ENCODE measurements around the gene SUFU. TPM values are rescaled to one million over a fixed set of nuclear protein-coding genes. Genes with fewer than 3 reads are reported as not detected.
A peak's percentile ranks its signal among the peaks of the same experiment; 100 is the strongest.

The SUFU gene
- total RNA-seq, 1 experiment from 2014 or later = 13.1 TPM

GRCh38 chr10:102673819-102674511, 170.2 kb downstream of the SUFU start (continued):
- TF ChIP-seq E2F1 (CRISPR knock-in tag; IDR thresholded peaks at IDR 0.05) = no peak

- no peak for DNase-seq (ENCODE audit: low spot score)
- no peaks in the 10 kb centered on the region for H3K9me3 Mint-ChIP-seq
- ChIA-PET POLR2A (interaction anchor here (0.7 to 1.7 kb wide), 4 partner anchors 19 to 369 kb away, joined by 3 to 6 read pairs (median 4); partner anchors contain the start of gene TRIM8), CTCF (interaction anchor here (1.0 to 7.2 kb wide), 15 partner anchors 7 to 171 kb away, joined by 3 to 101 read pairs (median 5); partner anchors contain the start of genes ACTR1A, ARL3, SFXN2 and SUFU)
- H3K27ac Mint-ChIP-seq = peak overlapping the region; percentile 67
- peaks cover 85% of the 10 kb centered on the region for H3K4me1 Mint-ChIP-seq
- no peak for ATAC-seq
- no peak overlapping the region for H3K4me3 Mint-ChIP-seq
- no peaks in the 10 kb centered on the region for H3K27me3 Mint-ChIP-seq (ENCODE audit: low read depth)
- H3K36me3 Mint-ChIP-seq = no peaks in the 10 kb centered on the region
- TF ChIP-seq IRF1 (CRISPR knock-in tag; IDR thresholded peaks at IDR 0.05) (no peak), NFATC4 (CRISPR knock-in tag; IDR thresholded peaks at IDR 0.05) (no peak), ZNF512 (CRISPR knock-in tag; IDR thresholded peaks at IDR 0.05; ENCODE audit: borderline replicate concordance) (no peak), TEAD4 (CRISPR knock-in tag; IDR thresholded peaks at IDR 0.05) (no peak), E2F1 (CRISPR knock-in tag; IDR thresholded peaks at IDR 0.05) (no peak), STAT6 (CRISPR knock-in tag; conservative IDR thresholded peaks at IDR 0.05; ENCODE audit: low read depth) (no peak), FOXJ3 (CRISPR knock-in tag; IDR thresholded peaks at IDR 0.05; ENCODE audit: borderline replicate concordance) (no peak), FOXP4 (CRISPR knock-in tag; IDR thresholded peaks at IDR 0.05) (no peak), ERG (CRISPR knock-in tag; IDR thresholded peaks at IDR 0.05) (no peak), MXD4 (CRISPR knock-in tag; IDR thresholded peaks at IDR 0.05; ENCODE audit: borderline replicate concordance) (no peak), CTCF (IDR thresholded peaks at IDR 0.05) (no peak), ZNF263 (CRISPR knock-in tag; IDR thresholded peaks at IDR 0.05; ENCODE audit: low read depth) (no peak), ZNF121 (CRISPR knock-in tag; IDR thresholded peaks at IDR 0.05) (no peak), PRDM15 (CRISPR knock-in tag; IDR thresholded peaks at IDR 0.05) (no peak)
Observed at GRCh38 chr10:102674566-102674965, 170.8 kb downstream of the SUFU start.
